HG03103 (cell line): ENCODE results near the gene FLAD1.

Source experiments
- ATAC-seq: cut with Tn5 transposase; IDR thresholded peaks from one replicate; pipeline ENCODE4 v1.9.1; 2021; ENCODE audit warnings: low read depth; ENCODE audit not compliant: unreplicated experiment

The FLAD1 gene

DNA sequence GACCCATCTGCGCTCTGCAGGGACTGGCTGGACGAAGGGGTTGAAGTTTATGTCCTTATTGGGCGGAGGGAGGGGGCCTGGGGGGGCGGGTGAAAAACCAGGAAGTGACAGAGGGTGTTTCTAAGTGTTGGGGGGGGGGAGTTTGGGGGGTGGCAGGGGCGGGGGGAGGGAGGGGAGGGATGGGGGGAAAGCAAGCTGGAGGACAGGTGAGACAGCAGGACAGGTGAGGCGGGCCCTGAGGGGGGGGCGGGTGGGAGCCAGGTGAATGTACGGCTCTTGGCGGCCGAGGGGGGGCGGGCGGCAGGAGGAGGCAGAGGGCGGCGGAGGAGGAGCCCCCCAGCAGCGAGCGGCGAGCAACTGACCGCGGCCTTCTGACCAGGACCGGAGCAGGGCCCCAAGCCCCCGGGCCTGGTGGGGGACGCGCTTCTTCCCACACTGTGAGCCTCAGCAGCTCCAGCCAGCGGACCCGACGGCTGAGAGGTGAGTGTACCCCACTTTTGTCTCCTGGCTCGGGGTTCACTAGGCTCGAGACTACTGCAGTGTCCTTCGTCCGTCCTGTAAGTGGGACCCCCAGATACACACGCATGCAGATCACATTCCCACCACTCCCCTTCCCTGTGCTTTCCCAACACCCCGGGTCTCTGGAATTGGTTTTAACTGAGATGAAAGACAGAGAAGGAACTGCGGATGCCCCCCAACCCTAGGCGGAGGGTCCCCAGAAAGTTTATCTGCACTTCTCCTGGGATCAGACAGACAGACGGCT, 19.5 kb downstream of the FLAD1 start, which contains the start of gene ZBTB7B:
Gene ZBTB7B (plus strand): TSS at position 339 of the 763 bp plus-strand sequence. CDS start 11,859 bp downstream, outside the sequence.
- ATAC-seq = no peak

GRCh38 chr1:155003227-155003765, 20.2 kb downstream of the FLAD1 start:
- no peak for ATAC-seq

DNA sequence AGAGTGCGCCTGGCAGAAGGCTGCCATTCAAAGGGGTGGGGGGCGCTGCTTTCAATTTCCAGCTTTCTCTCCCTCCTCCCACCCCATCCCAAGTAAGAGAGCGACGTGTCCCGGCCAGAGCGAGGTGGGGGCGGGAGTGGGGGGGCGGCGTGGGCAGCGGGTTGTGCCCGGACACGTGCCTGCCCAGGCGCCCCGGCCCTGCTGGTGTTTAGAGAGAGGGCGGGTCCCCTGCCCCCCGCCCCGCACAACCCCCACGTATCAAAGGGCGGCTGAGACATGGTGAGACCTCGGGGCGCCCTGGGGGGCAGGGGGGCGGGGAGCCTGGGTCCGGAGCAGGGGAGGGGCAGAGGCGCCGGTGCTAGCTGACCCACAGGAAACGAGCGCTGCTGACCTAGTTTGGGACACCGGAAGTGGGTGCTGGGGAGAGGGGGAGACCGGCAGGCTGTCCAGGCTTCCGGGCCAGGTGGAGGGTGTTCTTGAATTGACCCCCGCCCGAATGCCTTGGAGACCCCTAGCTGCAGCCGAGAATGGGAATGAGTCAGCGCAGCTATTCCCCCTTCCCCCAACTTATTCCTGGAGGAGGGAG, 20.7 kb downstream of the FLAD1 start:
- ATAC-seq = no peak

- no peak for ATAC-seq
Measured at GRCh38 chr1:155004352-155005075, 21.4 kb downstream of the FLAD1 start.

- no peak for ATAC-seq
Measured at GRCh38 chr1:155005076-155006011, 22.2 kb downstream of the FLAD1 start.

DNA sequence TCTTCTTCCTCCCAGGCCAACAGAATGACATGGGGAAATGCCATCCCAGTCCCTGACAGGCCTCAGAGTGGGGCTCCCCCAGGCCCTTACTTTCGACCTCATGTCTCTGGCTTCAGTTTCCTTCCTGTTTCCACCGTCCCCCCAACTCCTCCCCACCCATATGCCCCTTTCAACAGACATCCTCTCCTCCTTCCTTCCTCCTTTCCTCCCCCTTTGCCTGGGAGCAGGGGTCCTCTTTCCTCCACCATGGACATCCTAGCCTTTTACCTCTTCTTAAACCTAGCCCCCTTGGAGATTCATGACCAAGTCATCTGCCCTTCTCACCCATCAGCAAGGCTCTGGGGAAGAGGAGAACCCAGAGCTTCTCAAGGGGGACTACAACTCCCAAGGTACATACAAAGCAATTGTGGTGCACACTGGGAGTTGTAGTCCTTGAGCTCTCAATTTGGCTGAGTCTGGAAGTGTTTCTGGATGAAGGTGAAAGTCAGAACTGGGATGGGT, 23.5 kb downstream of the FLAD1 start:
- ATAC-seq = no peak

- ATAC-seq = no peak
Measured at GRCh38 chr1:155007251-155007828, 24.2 kb downstream of the FLAD1 start.

- ATAC-seq = no peak
Measured at GRCh38 chr1:155008015-155008941, 25.1 kb downstream of the FLAD1 start.

GRCh38 chr1:155009221-155009711, 26.1 kb downstream of the FLAD1 start:
- no peak for ATAC-seq

GRCh38 chr1:155009742-155010141, 26.6 kb downstream of the FLAD1 start:
- ATAC-seq = no peak

DNA sequence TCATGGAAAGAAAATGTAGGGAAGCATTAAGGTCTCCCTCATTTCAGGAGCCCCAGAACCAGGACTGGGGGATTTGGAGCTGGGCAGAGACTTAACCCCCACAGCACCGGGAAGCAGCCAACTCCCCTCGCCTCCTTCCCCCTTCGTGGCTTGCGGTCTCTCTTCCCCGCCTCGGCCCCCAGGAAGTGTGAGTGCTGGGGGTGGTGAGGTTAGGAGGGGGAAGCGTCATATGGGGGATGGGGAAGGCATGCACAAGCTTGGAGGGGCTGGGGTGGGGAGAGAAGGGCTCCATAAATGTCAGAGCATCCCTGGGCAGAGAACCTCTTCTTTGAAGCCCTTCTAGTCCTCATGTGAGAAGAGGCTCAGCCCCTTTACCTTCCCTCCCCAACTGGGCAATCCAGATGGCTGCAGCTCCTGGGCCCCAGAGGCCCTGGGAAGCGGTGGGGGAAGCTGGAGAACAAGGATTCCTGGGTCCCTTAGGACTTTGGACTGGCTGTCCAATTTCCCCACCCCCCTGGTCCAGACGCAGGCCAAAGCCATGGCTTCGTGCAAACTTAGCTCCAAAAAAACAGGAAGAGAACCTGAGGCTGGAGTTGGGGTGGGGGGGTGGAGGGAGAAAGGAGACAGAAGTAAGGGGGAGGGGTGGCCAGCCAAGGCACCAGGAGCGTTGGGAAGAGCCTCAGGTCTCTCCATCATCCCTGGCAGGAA, 27.2 kb downstream of the FLAD1 start:
- ATAC-seq = no peak

GRCh38 chr1:155011004-155011416, 27.9 kb downstream of the FLAD1 start:
- ATAC-seq = no peak

- ATAC-seq = no peak
Measured at GRCh38 chr1:155011437-155012025, 28.4 kb downstream of the FLAD1 start.

DNA sequence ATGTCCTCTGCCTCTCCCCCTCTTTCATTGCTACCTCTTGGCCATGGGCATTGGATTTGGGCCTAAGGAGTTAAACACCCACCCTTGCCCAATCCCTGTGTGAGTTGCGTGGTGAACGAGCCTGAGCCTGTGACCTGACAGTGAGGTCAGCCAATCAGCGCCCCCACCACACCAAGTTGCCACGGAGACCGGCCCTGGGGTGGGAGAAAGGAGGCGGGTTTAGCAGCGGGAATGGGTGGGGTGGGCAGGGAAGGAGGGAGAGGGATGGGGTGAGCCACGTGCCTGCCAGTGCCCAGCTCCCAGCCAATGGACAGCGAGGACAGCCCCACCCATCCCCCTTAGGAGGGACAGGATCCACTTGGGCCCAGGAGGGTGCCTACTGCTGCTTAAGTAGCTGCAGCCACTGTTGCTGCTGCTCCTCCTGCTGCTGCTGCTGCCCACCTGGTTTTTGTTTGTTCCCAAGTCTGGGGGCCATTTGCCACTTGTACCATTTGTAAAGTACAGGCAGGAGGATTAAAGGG, 28.9 kb downstream of the FLAD1 start:
- no peak for ATAC-seq

DNA sequence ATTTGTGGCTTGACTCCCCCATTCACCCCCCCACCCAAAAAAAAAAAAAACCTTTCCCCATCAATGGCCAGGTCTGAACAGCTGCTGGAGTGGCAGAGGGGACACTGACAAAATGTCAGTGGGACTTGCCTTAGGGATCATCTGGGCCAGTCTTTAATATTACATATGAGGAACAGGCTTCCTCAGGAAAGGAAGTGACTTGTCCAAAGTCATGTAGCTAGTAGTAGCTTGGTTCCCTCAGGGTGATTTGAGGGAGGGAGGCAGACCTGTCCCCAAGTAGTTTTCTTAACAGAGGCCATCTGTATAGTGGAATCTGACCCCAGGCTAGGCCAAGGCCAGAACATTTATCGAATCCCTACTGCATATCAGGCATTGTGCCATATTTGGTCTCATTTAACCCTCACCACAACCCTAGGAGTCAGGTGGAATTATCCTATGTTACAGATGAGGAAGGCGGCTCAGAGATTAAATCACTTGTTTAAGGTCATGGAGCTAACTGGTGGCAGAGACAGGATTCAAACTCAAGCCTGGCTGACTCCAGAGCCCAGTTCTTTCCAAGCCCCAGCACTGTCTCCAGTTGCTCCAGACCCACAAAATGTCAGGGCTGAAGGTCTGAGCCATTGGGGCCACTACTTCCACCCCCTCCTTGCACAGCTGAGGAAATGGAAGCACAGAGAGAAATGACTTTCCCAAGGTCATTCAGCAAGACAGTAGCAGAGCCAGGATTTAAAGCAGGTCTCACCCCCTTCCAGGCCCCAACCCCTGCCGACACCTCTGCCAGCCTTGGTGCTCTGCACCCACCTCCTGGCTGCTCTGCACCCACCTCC, 29.8 kb downstream of the FLAD1 start:
- ATAC-seq = no peak

- ATAC-seq = no peak
Measured at GRCh38 chr1:155013632-155014031, 30.5 kb downstream of the FLAD1 start.
